ENCODE results near the gene S1PR2. TPM values are rescaled to one million over a fixed set of nuclear protein-coding genes. Genes with fewer than 3 reads are reported as not detected.

The S1PR2 gene
- total and polyA plus RNA-seq, 7 experiments from 2014 or later: 0.64 to 6.8 (median 4.1) TPM

DNA sequence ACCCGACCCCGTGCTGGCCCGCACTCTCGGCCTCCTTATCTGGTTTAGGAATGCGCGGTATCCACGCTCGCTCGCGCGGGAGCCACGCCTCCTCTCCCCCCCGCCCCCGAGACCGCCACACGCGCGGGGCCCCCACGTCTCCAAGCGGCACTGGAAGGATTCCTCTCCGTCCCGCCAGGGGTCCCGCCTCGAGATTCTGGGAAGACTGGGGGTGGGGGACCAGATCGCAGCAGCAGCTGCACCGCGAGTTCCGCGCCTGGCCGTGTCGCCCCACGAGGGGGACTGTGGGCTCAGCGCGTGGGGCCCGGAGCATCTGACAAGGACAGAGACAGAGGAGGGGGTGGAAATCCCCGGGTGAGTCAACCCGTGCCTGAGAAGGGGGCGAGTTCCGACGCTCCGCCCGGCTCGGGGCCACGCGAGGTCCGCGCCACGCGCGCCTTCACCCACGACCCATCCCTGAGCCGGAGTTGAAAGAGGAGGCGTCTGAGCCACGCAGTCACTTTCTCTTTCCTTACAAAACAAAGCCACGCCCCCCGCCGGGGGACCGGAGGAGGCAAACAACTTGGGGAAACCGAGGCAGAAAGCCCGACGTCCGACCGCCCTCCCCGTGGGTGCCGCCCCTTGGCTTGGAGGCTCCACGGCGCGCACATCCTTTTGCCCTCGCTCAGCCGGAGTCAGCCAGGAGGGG lies 814 bp downstream of the S1PR2 start:
- Histone ChIP-seq H3K4me3 (ENCODE audit: low read length) (peak overlapping the region; percentile 81), H3K27me3 (ENCODE audit: control insufficient read depth in 2 of 2, insufficient read depth in 2 of 2, low read length in 2 of 2) (no peaks in the 10 kb centered on the region), H3K9me3 (ENCODE audit: control insufficient read depth in 2 of 3, low read length in 3 of 3) (no peaks in the 10 kb centered on the region), H3K36me3 (ENCODE audit: control insufficient read depth in 2 of 3, insufficient read depth in 3 of 3, low read length in 3 of 3) (peaks cover 0 to 9% (median 0%) of the 10 kb centered on the region in 3 experiments), H3K27ac (ENCODE audit: low read depth, low read length) (peak overlapping the region; percentile 94), H3K4me1 (ENCODE audit: control insufficient read depth in 2 of 2, insufficient read depth in 2 of 2, low read length in 2 of 2) (peaks cover 12% of the 10 kb centered on the region in 2 donors)
- peak overlapping the region; percentile 79 to 94 (median 88) for H3K4me3 Mint-ChIP-seq
- H3K27me3 Mint-ChIP-seq: no peaks in the 10 kb centered on the region
- CTCF ChIA-PET: interaction anchor here (5.1 kb wide), 1 partner anchor 20 kb away, joined by 44 read pairs; the partner anchor contains the start of gene MRPL4
- H3K27ac Mint-ChIP-seq: peak overlapping the region; percentile 28 to 89 (median 82)
- POLR2A ChIA-PET: interaction anchor here (0.7 to 1.3 kb wide), 5 partner anchors 19 to 126 kb away, joined by 3 to 10 read pairs (median 5); partner anchors contain the start of gene MRPL4
- H3K9me3 Mint-ChIP-seq: no peaks in the 10 kb centered on the region
- H3K4me1 Mint-ChIP-seq: peaks cover 7 to 29% (median 19%) of the 10 kb centered on the region in 7 donors
- ATAC-seq: peak; percentile 79
- DNase-seq: peak in 8 of 9 donors; percentile 32 to 71 (median 41)
- no peaks in the 10 kb centered on the region for H3K36me3 Mint-ChIP-seq
- intact Hi-C loops (cut with micrococcal nuclease): loop anchor here in 1 of 2 donors (2.0 kb wide), 1 partner anchor 36 kb away; the partner anchor contains the start of gene DNMT1

DNA sequence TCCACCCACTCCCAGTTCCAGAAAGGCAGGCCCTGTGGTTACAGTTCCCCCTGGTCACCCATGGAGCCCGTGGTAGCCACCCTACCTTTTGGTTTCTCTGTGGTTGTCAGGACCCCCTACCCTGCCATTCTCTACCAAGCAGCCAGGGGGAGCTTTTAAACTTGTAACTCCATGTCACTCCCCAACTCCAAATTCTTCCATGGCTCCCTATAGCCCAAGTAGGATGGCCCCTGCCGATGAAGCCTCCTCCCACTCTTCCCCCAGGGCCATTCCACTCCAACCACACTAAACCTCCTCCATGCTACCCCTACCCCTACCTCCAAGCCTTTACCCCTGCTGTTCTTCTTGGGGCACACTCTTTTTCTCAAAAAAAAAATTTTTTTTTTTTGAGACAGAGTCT lies 2.2 kb downstream of the S1PR2 start:
- ATAC-seq (no peak), DNase-seq (peak in 7 of 9 donors; percentile 27 to 49 (median 45))
- H3K27me3 Mint-ChIP-seq: no peaks in the 10 kb centered on the region
- no peaks in the 10 kb centered on the region for H3K9me3 ChIP-seq (ENCODE audit: control insufficient read depth in 2 of 3, low read length in 3 of 3)
- H3K9me3 Mint-ChIP-seq: no peaks in the 10 kb centered on the region
- no peak overlapping the region for H3K27ac ChIP-seq (ENCODE audit: low read depth, low read length)
- H3K27ac Mint-ChIP-seq: peak overlapping the region in 8 of 9 donors; percentile 36 to 80 (median 60)
- peaks cover 0 to 6% (median 4%) of the 10 kb centered on the region in 5 donors for H3K36me3 Mint-ChIP-seq
- peak overlapping the region in 9 of 10 donors; percentile 11 to 94 (median 64) for H3K4me3 Mint-ChIP-seq
- peaks cover 8 to 12% of the 10 kb centered on the region in 2 donors for H3K4me1 ChIP-seq (ENCODE audit: control insufficient read depth in 2 of 2, insufficient read depth in 2 of 2, low read length in 2 of 2)
- ChIA-PET POLR2A (interaction anchor here (0.7 to 1.3 kb wide), 3 partner anchors 21 to 170 kb away, joined by 3 to 5 read pairs (median 4); no protein-coding TSS in a partner anchor), CTCF (interaction anchor here (0.9 to 5.1 kb wide), 3 partner anchors 21 to 43 kb away, joined by 3 to 44 read pairs (median 4); partner anchors contain the start of gene MRPL4)
- H3K36me3 ChIP-seq (ENCODE audit: control insufficient read depth in 2 of 3, insufficient read depth in 3 of 3, low read length in 3 of 3): peaks cover 0 to 14% (median 0%) of the 10 kb centered on the region in 3 experiments
- intact Hi-C loops (cut with micrococcal nuclease): loop anchor here (1.0 kb wide), 1 partner anchor 21 kb away; no protein-coding TSS in a partner anchor
- H3K4me3 ChIP-seq (ENCODE audit: low read length): no peak overlapping the region
- peaks cover 7 to 24% (median 14%) of the 10 kb centered on the region in 7 donors for H3K4me1 Mint-ChIP-seq
- no peaks in the 10 kb centered on the region for H3K27me3 ChIP-seq (ENCODE audit: control insufficient read depth in 2 of 2, insufficient read depth in 2 of 2, low read length in 2 of 2)

DNA sequence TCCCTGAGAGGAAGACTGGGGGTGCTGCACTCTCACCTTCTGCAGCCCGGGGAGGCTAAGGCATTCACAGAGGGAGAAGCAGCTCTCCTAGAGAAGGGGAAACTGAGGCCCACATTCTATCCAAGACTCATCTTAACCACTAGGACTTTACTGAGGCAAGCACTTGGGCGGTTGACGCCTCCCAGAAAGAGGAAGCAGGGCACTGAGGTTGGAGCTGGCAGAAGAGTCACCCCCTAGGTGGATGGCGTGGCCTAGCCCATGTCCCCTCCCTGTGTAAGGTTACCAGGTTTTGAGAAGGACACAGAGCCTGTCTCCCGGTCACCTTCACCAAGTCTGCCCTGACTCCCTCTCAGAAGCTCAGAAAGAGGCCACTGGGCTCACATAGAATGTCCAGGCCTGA lies 2.7 kb downstream of the S1PR2 start:
- intact Hi-C loops (cut with micrococcal nuclease): no loop called here
- Mint-ChIP-seq H3K27me3 (no peaks in the 10 kb centered on the region), H3K36me3 (peaks cover 0 to 7% (median 4%) of the 10 kb centered on the region in 5 donors), H3K4me1 (peaks cover 7 to 24% (median 14%) of the 10 kb centered on the region in 7 donors), H3K9me3 (no peaks in the 10 kb centered on the region), H3K4me3 (peak overlapping the region in 2 of 10 donors; percentile 23 to 39), H3K27ac (peak overlapping the region in 1 of 9 donors; percentile 57)
- Histone ChIP-seq H3K4me3 (ENCODE audit: low read length) (no peak overlapping the region), H3K27ac (ENCODE audit: low read depth, low read length) (no peak overlapping the region), H3K9me3 (ENCODE audit: control insufficient read depth in 2 of 3, low read length in 3 of 3) (no peaks in the 10 kb centered on the region), H3K36me3 (ENCODE audit: control insufficient read depth in 2 of 3, insufficient read depth in 3 of 3, low read length in 3 of 3) (peaks cover 0 to 17% (median 0%) of the 10 kb centered on the region in 3 experiments), H3K27me3 (ENCODE audit: control insufficient read depth in 2 of 2, insufficient read depth in 2 of 2, low read length in 2 of 2) (no peaks in the 10 kb centered on the region), H3K4me1 (ENCODE audit: control insufficient read depth in 2 of 2, insufficient read depth in 2 of 2, low read length in 2 of 2) (peaks cover 8 to 12% of the 10 kb centered on the region in 2 donors)
- ATAC-seq (no peak), DNase-seq (no peak)
- POLR2A ChIA-PET: interaction anchor here (0.7 to 0.9 kb wide), 3 partner anchors 22 to 170 kb away, joined by 3 to 4 read pairs (median 3); no protein-coding TSS in a partner anchor
- CTCF ChIA-PET: interaction anchor here (0.9 to 5.1 kb wide), 2 partner anchors 21 to 38 kb away, joined by 3 to 44 read pairs; partner anchors contain the start of gene MRPL4

DNA sequence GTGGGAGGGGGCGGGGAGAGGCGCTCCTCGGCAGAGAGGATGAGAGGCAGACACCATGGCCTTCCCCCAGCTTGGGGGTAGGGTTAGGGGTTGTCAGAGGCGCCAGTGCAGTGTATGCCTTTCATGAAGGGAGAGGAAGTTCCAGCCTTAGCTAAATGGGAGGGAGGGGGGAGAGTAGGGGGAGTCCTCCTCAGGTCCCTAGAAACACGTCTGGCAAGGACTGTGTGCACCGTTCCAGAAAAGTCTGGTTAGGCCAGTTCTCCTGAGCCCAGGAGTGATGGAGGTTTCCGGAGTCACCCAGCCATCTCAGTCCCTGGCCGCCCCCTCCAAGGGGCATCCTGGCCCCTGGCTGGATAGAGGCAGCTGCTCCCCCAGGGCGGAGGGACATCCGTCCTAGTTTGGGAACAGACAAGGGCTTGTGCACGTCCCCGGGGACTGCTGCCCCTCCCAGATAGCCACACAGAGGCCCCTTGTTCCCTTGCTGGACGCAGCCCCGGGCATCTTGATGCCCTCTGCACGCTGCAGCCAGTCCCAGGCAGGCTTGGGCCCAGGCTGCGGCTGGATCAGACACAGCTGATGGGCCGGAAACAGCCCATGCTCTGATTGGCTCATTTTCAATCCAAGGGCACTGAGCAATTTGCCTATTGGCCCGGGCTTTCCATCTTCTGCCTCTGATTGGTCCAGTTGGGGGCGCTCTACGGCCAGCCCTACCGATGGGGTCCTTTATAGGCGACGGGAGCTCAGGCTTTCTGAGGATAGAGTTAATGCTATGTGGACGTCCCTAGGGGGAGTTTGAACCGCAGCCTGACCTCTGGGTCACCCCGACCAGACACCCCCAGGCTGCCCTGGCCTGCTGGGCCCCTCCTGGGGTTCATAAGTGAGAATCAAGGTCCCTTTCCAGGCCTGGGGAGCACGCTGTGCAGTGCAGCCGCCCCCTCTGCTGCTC lies 3.8 kb downstream of the S1PR2 start:
- Mint-ChIP-seq H3K4me1 (peaks cover 7 to 28% (median 14%) of the 10 kb centered on the region in 7 donors), H3K27ac (no peak overlapping the region), H3K9me3 (no peaks in the 10 kb centered on the region), H3K4me3 (no peak overlapping the region), H3K36me3 (peaks cover 0 to 11% (median 5%) of the 10 kb centered on the region in 5 donors), H3K27me3 (no peaks in the 10 kb centered on the region)
- no peak overlapping the region for H3K4me3 ChIP-seq (ENCODE audit: low read length)
- ChIA-PET CTCF (interaction anchor here (1.2 to 5.1 kb wide), 2 partner anchors 23 to 32 kb away, joined by 3 to 44 read pairs; partner anchors contain the start of gene MRPL4), POLR2A (interaction anchor here (0.5 to 1.8 kb wide), 3 partner anchors 9 to 62 kb away, joined by 3 to 5 read pairs (median 5); no protein-coding TSS in a partner anchor)
- DNase-seq (no peak), ATAC-seq (no peak)
- H3K27me3 ChIP-seq (ENCODE audit: control insufficient read depth in 2 of 2, insufficient read depth in 2 of 2, low read length in 2 of 2): no peaks in the 10 kb centered on the region
- H3K36me3 ChIP-seq (ENCODE audit: control insufficient read depth in 2 of 3, insufficient read depth in 3 of 3, low read length in 3 of 3): peaks cover 0 to 17% (median 0%) of the 10 kb centered on the region in 3 experiments
- peaks cover 8 to 12% of the 10 kb centered on the region in 2 donors for H3K4me1 ChIP-seq (ENCODE audit: control insufficient read depth in 2 of 2, insufficient read depth in 2 of 2, low read length in 2 of 2)
- H3K27ac ChIP-seq (ENCODE audit: low read depth, low read length): no peak overlapping the region
- intact Hi-C loops (cut with micrococcal nuclease): no loop called here
- no peaks in the 10 kb centered on the region for H3K9me3 ChIP-seq (ENCODE audit: control insufficient read depth in 2 of 3, low read length in 3 of 3)

DNA sequence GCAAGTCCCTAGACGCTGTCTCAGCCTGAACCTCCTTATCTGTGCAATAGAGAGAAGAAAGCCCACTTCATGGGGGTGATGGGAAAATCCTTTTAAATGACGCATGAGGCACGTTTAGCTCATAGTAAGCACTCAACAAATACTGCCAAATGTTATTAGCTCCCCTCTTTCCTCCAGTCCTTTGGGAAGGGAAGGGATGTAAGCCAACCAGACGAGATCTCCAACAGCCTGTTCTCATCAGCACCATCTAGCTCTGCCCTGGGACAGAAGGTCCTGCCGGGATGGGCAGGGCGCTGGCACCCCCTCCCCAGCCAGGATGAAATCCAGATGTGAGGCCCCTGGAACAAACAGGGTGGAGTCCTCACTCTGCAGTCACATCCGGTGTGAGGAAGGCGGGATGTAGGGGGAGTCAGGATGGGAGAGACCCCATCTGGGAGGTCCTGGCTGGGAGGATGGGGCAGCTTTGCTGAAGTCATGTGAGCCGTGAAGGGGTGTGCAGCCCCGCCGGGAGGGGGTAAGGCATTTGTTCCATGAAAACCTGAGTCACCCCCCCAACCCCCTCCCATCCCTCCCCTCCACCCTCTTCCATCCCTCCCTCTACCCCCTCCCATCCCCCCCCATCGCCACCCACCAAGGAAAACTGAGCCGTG lies 4.6 kb downstream of the S1PR2 start:
- no peaks in the 10 kb centered on the region for H3K27me3 ChIP-seq (ENCODE audit: control insufficient read depth in 2 of 2, insufficient read depth in 2 of 2, low read length in 2 of 2)
- no peaks in the 10 kb centered on the region for H3K27me3 Mint-ChIP-seq
- H3K36me3 Mint-ChIP-seq: peaks cover 0 to 11% (median 5%) of the 10 kb centered on the region in 5 donors
- DNase-seq (no peak), ATAC-seq (no peak)
- no peaks in the 10 kb centered on the region for H3K9me3 Mint-ChIP-seq
- ChIA-PET POLR2A (interaction anchor here (0.9 to 1.8 kb wide), 3 partner anchors 9 to 24 kb away, joined by 4 to 5 read pairs (median 5); no protein-coding TSS in a partner anchor), CTCF (interaction anchor here (0.6 to 5.1 kb wide), 4 partner anchors 23 to 161 kb away, joined by 3 to 44 read pairs (median 4); partner anchors contain the start of gene MRPL4)
- H3K9me3 ChIP-seq (ENCODE audit: control insufficient read depth in 2 of 3, low read length in 3 of 3): no peaks in the 10 kb centered on the region
- peaks cover 7 to 20% (median 14%) of the 10 kb centered on the region in 7 donors for H3K4me1 Mint-ChIP-seq
- H3K4me3 ChIP-seq (ENCODE audit: low read length): no peak overlapping the region
- no peak overlapping the region for H3K27ac ChIP-seq (ENCODE audit: low read depth, low read length)
- intact Hi-C loops (cut with micrococcal nuclease): no loop called here
- no peak overlapping the region for H3K4me3 Mint-ChIP-seq
- H3K27ac Mint-ChIP-seq: peak overlapping the region in 3 of 9 donors; percentile 18 to 41 (median 28)
- H3K4me1 ChIP-seq (ENCODE audit: control insufficient read depth in 2 of 2, insufficient read depth in 2 of 2, low read length in 2 of 2): peaks cover 8 to 12% of the 10 kb centered on the region in 2 donors
- peaks cover 0 to 17% (median 0%) of the 10 kb centered on the region in 3 experiments for H3K36me3 ChIP-seq (ENCODE audit: control insufficient read depth in 2 of 3, insufficient read depth in 3 of 3, low read length in 3 of 3)

All from naive thymus-derived CD4-positive, alpha-beta T cell (primary cell).